ENCODE measurements around the gene UNC93A.
"Not testable (repeated sequence)": the region's sequence is repeated elsewhere in the genome, so short reads cannot be mapped to it uniquely, and the experiment has no call there.

The UNC93A gene

DNA sequence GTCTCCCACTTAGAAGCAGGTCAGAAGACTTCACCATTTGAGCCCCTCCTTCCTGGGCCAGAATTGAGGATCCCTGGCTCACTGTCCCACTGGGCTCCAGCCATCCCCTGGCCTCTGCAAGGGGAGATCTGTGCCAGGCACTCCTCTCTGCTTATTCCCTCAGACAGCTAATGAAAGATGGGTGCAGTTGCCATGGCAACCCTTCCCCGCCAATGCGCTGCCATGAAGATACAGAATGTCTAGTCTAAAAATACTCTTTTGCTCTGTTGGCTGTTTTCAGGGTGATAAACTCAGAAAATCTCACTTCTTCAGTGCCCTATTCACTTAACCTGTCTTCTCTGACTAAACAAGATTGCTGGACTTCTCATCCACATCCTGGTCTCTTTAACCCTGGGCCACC, 20.2 kb downstream of the UNC93A start:
- TF ChIP-seq, protein P1, sequence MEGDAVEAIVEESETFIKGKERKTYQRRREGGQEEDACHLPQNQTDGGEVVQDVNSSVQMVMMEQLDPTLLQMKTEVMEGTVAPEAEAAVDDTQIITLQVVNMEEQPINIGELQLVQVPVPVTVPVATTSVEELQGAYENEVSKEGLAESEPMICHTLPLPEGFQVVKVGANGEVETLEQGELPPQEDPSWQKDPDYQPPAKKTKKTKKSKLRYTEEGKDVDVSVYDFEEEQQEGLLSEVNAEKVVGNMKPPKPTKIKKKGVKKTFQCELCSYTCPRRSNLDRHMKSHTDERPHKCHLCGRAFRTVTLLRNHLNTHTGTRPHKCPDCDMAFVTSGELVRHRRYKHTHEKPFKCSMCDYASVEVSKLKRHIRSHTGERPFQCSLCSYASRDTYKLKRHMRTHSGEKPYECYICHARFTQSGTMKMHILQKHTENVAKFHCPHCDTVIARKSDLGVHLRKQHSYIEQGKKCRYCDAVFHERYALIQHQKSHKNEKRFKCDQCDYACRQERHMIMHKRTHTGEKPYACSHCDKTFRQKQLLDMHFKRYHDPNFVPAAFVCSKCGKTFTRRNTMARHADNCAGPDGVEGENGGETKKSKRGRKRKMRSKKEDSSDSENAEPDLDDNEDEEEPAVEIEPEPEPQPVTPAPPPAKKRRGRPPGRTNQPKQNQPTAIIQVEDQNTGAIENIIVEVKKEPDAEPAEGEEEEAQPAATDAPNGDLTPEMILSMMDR (IDR thresholded peaks at IDR 0.05; ENCODE audit: low read depth, low read length) = no peak
- H3K4me3 ChIP-seq (ENCODE audit: low read depth, low read length) = no peak overlapping the region
- in situ Hi-C loops (cut with HindIII; ENCODE audit: low sequenced_read_pairs) = no loop called here

DNA sequence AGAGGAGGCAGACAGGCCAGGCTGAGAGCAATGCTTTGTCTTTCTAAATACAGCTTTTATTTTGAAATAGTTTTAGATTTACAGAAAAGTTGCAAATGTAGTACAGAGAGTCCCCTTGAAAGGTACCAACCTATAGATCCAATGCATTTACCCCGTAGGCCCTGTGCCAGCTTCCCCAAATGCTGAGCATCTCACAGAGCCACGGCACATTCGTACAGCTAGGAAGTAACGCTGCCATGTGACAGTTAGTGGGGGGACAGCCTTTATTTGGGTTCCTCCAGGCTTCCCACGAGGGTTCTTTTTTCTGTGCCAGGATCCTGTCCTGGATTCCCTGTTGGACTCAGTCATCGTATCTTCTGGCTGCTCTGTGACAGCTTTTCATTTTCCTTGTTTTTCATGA, 20.6 kb downstream of the UNC93A start:
- H3K4me3 ChIP-seq (ENCODE audit: low read depth, low read length); DNase-seq (ENCODE audit: low read depth, low spot score); in situ Hi-C loops (cut with HindIII; ENCODE audit: low sequenced_read_pairs): not testable (repeated sequence)

More for the DNA sequence above, 20.2 kb downstream of the UNC93A start:
- no peak for DNase-seq (ENCODE audit: low read depth, low spot score)

DNA sequence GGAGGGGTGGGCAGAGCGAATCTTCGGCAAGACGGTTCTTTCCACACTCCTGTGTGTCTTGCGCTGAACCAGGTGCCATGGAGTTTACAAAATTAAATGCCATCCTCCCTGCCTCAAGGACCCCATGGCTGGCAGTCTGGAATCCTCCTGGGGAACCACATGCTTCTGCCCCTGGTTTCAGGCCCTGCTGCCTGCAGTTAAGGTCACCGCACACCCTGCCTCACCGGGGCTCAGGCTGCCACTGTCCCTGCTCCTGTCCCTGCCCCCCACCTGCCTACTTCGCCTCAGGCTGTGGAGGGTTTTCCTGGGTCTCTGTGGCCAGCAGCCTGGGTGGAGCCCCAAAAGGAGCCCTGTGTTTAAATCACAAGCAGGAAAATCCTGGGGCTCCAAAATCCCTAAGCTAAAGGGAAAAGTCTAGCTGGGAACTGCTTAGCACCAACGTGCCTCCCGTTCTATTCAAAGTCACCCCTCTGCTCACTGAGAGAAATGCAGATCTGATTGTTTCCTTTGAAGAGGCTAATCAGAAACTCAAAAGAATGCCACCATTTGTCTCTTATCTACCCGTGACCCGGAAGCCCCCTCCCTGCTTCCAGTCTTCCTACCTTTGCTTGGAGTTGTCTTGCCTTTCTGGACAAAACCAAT, 23.2 kb downstream of the UNC93A start:
- TF ChIP-seq, protein P1 (IDR thresholded peaks at IDR 0.05; ENCODE audit: low read depth, low read length) = no peak
- H3K4me3 ChIP-seq (ENCODE audit: low read depth, low read length) = no peak overlapping the region
- in situ Hi-C loops (cut with HindIII; ENCODE audit: low sequenced_read_pairs) = no loop called here
- DNase-seq (ENCODE audit: low read depth, low spot score) = no peak

DNA sequence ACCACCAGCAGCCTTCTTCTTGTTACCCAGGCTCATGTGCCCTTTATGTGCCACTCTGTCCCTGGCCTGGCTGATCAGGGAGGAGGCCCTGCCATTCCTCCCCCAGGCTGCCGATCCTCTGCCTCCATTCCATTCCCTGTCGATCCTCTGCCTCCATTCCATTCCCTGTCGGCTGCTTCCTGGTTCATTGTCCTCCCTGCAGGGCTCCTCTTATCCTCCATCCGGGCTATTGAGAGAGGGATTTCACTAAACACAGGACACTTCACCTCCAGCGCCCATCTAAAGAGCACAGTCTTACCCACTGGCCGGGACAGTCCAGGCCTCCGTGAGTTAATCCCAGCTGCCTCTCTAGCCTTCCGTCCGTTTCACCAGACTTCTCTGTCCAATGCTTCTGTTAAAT, 26.1 kb downstream of the UNC93A start:
- H3K4me3 ChIP-seq (ENCODE audit: low read depth, low read length) = no peak overlapping the region
- DNase-seq (ENCODE audit: low read depth, low spot score) = no peak
- TF ChIP-seq, protein P1 (IDR thresholded peaks at IDR 0.05; ENCODE audit: low read depth, low read length) = no peak
- in situ Hi-C loops (cut with HindIII; ENCODE audit: low sequenced_read_pairs) = no loop called here

DNA sequence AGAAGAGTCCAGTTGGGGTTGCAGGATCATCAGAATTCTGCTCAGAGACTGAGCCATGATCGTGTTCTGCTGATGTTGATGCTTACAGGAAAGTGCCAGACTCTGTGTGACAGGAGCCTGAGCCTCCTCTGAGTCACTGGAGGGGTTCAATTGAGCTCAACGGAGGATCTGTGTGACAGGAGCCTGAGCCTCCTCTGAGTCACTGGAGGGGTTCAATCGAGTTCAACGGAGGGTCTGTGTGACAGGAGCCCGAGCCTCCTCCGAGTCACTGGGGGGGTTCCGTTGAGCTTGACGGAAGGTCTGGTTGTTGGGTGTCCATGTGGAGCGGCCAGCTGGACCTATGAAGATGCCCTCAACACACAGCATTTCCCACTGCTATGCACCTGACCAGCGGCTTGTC, 27.2 kb downstream of the UNC93A start:
- DNase-seq (ENCODE audit: low read depth, low spot score); in situ Hi-C loops (cut with HindIII; ENCODE audit: low sequenced_read_pairs); H3K4me3 ChIP-seq (ENCODE audit: low read depth, low read length): not testable (repeated sequence)

DNA sequence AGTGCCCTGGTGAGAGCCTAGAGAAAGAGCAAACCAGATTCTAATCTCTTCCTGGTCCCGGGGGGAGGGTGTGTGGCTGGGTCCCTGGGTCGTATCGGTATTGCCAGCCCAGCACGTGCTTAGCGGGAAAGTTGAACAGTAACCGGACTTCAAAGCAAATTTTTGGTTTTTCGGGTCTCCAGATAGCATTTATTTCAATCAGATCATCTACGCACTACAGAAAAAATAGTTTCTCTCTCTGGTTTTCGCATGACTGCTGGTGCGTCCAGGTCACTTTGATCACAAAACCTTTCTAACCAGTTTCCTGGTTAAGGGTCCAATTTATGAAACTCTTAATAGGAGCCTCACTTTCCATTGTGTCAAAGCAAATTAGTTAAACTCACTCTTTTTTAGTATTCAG, 27.7 kb downstream of the UNC93A start:
- H3K4me3 ChIP-seq (ENCODE audit: low read depth, low read length); in situ Hi-C loops (cut with HindIII; ENCODE audit: low sequenced_read_pairs); DNase-seq (ENCODE audit: low read depth, low spot score): not testable (repeated sequence)

DNA sequence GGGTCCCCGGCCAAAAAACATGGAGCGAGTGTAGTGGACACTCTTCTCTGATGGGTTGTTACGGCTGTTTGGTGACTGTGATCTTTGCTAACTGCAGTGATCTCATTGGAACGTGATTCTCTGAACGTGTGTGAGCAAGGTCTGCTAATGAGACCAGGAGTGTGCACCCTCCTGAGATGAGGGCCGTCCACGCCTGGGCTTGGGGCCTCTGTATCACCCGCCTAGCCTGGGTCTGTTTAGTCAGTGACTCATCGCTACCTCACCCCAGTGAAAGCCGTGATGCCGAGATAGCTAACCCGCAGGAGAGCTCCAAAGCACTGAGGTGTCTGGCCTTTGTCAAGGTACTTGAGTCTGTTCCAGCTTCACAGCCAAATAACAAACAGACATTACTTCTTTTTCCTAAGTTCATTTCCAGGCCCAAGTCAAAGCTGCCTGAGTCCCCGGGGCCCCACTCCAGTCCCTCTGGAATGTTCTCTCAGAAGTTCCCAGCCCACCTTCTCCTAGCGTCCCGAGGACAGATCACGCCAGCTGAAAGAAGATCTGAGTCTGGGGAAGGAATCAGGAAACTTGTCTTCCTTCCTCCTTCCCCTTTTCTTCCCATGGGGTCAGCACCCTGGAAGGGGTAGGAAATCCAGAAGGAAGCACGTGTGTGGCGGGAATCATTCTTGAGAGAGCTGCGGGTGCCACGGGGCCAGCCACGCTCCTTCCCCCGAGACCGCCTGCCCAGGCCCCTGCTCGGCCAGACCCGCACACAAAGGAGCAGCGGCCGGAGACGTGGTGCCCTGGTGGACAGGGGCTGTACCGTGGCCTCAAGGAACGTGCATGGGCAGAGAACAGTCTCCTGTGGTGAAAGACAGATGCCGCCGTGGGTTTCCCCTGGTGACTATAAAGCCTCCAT, 29.0 kb downstream of the UNC93A start:
- in situ Hi-C loops (cut with HindIII; ENCODE audit: low sequenced_read_pairs); DNase-seq (ENCODE audit: low read depth, low spot score); H3K4me3 ChIP-seq (ENCODE audit: low read depth, low read length): not testable (repeated sequence)

DNA sequence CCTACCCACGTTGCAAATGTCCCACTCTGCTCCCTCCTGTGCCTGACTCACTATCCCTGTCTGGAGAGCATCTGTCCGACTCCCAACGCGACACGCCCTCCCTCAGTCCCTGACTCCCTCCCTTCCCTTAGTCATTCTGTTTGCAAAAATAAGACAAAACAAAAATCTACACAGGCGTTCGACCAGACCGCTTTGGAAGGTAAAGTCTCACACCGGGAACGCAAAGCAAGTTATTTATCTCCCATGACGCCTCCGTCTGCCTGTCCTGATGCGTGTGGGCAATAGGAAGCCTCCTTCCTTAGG, 29.6 kb downstream of the UNC93A start:
- H3K4me3 ChIP-seq (ENCODE audit: low read depth, low read length); in situ Hi-C loops (cut with HindIII; ENCODE audit: low sequenced_read_pairs): not testable (repeated sequence)
- DNase-seq (ENCODE audit: low read depth, low spot score) = peak; percentile 36

DNA sequence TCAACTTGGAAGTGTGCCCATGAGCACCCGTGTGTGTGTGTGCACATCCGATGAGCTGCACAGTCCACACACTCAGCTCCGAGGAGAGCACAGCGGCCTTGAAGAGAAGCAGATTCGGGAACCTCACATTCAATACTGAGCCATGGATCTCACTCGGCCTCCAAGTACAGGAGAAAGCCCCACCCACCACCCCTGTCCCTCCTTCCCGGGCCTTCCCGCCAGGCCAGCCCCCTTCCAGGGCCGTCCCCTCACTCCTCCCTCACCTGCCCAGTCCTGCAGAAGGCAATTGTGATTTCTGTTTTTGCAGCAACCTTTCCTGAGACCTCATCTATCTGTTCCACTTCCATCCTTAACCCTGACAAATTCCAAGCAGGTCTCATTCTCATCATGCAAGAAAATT, 30.1 kb downstream of the UNC93A start:
- in situ Hi-C loops (cut with HindIII; ENCODE audit: low sequenced_read_pairs); DNase-seq (ENCODE audit: low read depth, low spot score); H3K4me3 ChIP-seq (ENCODE audit: low read depth, low read length): not testable (repeated sequence)

DNA sequence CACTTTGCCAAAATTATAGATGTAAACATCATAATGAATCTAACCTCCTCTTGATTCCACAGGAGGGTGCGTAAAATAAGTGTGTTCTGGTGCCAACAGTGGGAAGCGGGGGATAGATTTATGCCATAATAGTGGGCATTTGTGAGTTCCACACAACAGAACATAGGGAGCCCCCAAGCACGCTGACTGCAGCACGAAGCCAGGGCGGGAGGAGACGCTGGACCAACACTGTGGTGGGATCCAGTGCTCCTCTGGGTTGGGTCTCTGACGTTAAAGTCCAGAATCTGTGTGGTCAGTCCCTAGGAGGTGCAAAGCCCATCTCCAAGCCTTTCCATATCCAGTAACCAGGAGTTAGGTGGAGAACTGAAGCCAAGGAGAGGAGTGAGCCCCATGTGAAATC, 32.0 kb downstream of the UNC93A start:
- DNase-seq (ENCODE audit: low read depth, low spot score) = no peak
- in situ Hi-C loops (cut with HindIII; ENCODE audit: low sequenced_read_pairs) = no loop called here
- H3K4me3 ChIP-seq (ENCODE audit: low read depth, low read length) = no peak overlapping the region
- TF ChIP-seq, protein P1 (IDR thresholded peaks at IDR 0.05; ENCODE audit: low read depth, low read length) = no peak
